Right cardiac atrium (tissue), 5 donors: ENCODE data around the gene KRT85. TPM values are rescaled to one million over a fixed set of nuclear protein-coding genes. Genes with fewer than 3 reads are reported as not detected.

Experiments
- ATAC-seq, 2 donors: fragments of 200-7000 bp; cut with Tn5 transposase; one replicate each; pipeline versions ENCODE4 v1.8.0 to v1.9.1; 2020; ENCODE audit warnings: moderate library complexity in 2 of 2, mild to moderate bottlenecking in 1 of 2
- DNase-seq, 3 donors: peaks; one replicate each; pipeline ENCODE4 v3.0.0-alpha.2; 2020
- H3K27ac ChIP-seq: one replicate; pipeline ENCODE4 v1.5.1; 2013; ENCODE audit warnings: mild to moderate bottlenecking, low read length, control low read depth, moderate library complexity
- H3K27me3 ChIP-seq: one replicate; pipeline ENCODE4 v1.6.1; 2013; ENCODE audit not compliant: control insufficient read depth, insufficient read depth
- H3K4me1 ChIP-seq: one replicate; pipeline ENCODE4 v1.6.1; 2013; ENCODE audit warnings: low read length; ENCODE audit not compliant: control insufficient read depth, insufficient read depth
- H3K4me3 ChIP-seq: one replicate; pipeline ENCODE4 v1.5.1; 2013; ENCODE audit warnings: low read length, control low read depth
- H3K9me3 ChIP-seq: one replicate; pipeline ENCODE4 v1.6.1; 2013; ENCODE audit warnings: low read length; ENCODE audit not compliant: control insufficient read depth
- WGBS: extraction: QIAGEN DNeasy Blood & Tissue Kit; methylation state at CpG from one replicate; pipeline ENCODE4 v1.1.7; 2013; 5-methylcytosine and 5-hydroxymethylcytosine counted together
- intact Hi-C, 4 donors: fragments of 100-400 bp; cut with DNase I; formaldehyde crosslinking; loops; one replicate each; pipeline versions ENCODE4 v1.11.0 to v1.14.0; 2022 to 2023
- polyA plus RNA-seq: library from polyadenylated mRNA; stranded (reverse); fragments of 200-250 nt; gene quantifications from one replicate; pipeline ENCODE4 v1.2.3, GENCODE V29; 2013
- total RNA-seq, 4 donors: library from RNA; stranded (reverse); fragmentation: NEBNext Ultra II Directional; extraction: Animal tissue kit (Norgen Biotek cat#: 25700); gene quantifications; one replicate each; pipeline ENCODE4 v1.2.1, GENCODE V29; 2021
- donor health status: healthy with polysubstance abuse.
- donor health status: DM: no; HTN: yes; CAD: no.
- donor health status: DM: no; HTN: no; CAD: no.
- donor health status: DM: no; HTN: yes; CAD: no; lungs with severe emphysema.
- donor health status: DM: yes; HTN: yes; CAD: no.

The KRT85 gene
- total and polyA plus RNA-seq, 5 donors: not detected

DNA sequence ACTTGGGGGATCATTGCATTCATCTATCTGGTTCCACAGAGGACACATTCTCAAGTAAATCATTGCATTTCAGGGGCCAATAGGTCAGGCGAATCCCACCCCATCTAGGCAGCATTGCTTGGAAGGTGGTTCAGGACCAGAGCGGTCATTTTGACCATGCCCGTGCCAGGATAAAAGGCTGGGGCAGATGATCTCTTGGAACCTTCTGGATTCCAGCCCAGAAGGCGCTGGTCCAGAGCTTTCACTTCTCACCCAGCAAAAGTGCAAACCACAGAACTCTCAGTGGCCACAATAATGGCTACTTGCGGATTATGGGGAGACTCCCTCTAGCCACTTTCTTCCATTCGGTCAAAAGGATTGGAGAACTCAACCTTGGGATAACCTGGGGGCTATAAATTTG is 595 bp upstream of the KRT85 start:
- WGBS: 84% methylated on average over 6 of the region's 6 CpGs
- DNase-seq: no peak
- intact Hi-C loops: no loop called here

DNA sequence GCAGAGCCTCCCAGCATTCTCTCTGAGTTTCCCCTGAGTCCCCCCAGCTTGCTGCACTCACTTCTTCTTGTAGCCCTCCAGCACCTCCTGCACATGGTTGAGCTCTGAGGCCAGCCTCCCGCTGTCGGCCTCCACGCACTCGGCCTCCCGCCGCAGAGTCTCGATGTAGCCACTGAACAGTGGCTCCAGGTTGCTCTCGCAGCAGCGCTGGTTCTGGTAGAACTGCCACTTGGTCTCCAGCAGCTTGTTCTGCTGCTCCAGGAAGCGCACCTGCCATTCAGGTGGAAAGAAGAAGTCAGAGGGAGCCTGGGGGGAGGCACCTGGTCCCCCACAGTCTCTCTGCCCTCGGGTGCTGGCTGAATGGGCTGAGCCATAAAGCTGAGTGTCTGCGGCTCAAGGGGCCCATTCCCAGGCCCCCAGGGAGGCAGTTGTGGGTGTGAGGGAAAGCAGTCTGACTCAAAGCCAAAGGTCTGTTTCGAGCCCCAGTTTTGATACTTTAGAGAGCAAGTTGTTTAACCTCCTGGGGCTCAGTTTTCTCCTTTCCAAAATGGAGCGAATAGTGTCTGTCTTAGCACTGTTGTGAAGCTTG is 2.3 kb downstream of the KRT85 start:
- H3K27ac ChIP-seq: no peak overlapping the region
- H3K4me1 ChIP-seq: no peaks in the 10 kb centered on the region
- no peaks in the 10 kb centered on the region for H3K9me3 ChIP-seq
- intact Hi-C loops: no loop called here
- no peak for DNase-seq
- ATAC-seq: no peak
- H3K4me3 ChIP-seq: no peak overlapping the region
- H3K27me3 ChIP-seq: no peaks in the 10 kb centered on the region
- 85% methylated on average over 14 of the region's 14 CpGs for WGBS

More for the DNA sequence above, 595 bp upstream of the KRT85 start:
- H3K4me1 ChIP-seq: no peaks in the 10 kb centered on the region
- no peak overlapping the region for H3K27ac ChIP-seq
- no peaks in the 10 kb centered on the region for H3K9me3 ChIP-seq
- no peaks in the 10 kb centered on the region for H3K27me3 ChIP-seq
- no peak for ATAC-seq
- H3K4me3 ChIP-seq: no peak overlapping the region

DNA sequence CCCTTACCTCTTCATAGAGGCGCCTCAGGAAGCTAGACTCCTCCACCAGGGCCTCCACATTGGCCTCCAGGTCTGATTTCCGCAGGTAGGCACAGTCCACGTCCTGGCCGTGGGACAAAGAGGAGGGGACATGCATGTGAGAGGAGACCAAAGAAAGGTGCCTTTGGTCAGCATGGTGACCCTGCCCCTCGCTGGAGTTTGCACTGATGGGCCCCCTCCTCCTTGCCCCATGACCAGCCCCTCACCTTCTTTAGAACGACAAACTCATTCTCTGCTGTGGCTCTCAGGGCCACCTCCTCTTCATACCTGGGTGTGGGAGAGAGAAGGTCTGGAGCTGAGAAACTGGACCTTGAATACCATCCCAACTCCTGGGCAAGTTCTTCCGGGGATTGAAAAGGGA is 3.2 kb downstream of the KRT85 start:
- Histone ChIP-seq H3K4me1 (no peaks in the 10 kb centered on the region), H3K4me3 (no peak overlapping the region), H3K9me3 (no peaks in the 10 kb centered on the region), H3K27me3 (no peaks in the 10 kb centered on the region), H3K27ac (no peak overlapping the region)
- 85% methylated on average over 7 of the region's 7 CpGs for WGBS
- intact Hi-C loops: no loop called here
- ATAC-seq: no peak
- DNase-seq: no peak

DNA sequence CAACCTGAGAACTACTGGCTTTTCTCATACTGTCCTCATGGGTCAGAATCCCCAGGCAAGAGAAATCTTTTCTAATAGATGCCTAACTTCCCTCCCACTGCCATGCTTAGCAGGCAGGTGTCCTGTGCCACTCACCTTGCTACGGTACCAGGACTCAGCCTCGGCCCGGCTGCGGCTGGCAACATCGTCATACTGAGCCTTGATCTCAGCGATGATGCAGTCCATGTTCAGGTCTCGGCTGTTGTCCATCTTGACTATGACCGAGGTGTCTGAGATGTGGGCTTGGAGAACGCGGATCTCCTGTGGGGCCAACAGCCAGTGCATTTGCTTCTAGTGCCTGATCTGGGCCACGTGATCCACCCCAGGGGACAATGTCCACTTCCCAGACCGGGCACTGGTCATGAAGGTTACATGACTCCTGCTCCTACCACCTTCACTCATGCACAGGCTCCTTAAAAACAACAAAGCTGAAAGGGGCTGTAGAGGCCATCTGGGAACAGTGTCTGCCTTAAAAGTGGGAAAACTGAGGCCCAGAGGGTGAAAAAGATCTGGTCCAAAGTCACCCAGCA is 4.1 kb downstream of the KRT85 start:
- no peak for DNase-seq
- no peaks in the 10 kb centered on the region for H3K9me3 ChIP-seq
- no peak for ATAC-seq
- no peak overlapping the region for H3K27ac ChIP-seq
- intact Hi-C loops: no loop called here
- H3K4me1 ChIP-seq: no peaks in the 10 kb centered on the region
- WGBS: 95% methylated on average over 12 of the region's 12 CpGs
- no peaks in the 10 kb centered on the region for H3K27me3 ChIP-seq
- H3K4me3 ChIP-seq: no peak overlapping the region

DNA sequence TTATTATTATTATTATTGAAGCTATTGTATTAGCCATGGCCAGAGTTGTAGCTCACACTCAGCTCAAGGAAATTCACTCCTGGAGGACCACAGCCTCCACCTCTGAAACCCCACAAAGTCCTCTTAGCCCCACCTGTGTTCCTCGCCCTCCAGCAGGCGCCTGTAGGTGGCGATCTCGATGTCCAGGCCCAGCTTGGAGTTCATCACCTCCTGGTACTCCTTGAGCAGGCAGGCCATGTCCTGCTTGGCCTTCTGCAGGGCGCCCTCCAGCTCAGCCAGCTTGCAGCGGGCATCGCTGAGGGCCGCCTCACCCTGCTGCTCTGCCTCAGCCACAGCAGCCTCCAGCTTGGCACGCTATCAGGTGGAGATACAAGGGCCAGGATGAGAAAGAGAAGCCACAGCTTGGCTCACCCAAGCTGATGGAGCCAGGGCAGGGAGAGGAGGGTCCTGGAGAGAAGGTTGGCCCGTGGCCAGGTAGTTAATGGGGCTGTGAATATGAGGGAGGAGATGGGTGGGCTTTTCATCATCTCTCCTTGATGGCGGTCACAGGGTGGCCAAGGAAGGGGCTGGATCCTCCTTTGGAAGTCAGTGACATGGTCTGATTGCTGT is 5.1 kb downstream of the KRT85 start:
- ATAC-seq (no peak), DNase-seq (no peak)
- Histone ChIP-seq H3K4me1 (no peaks in the 10 kb centered on the region), H3K4me3 (no peak overlapping the region), H3K27ac (no peak overlapping the region), H3K27me3 (no peaks in the 10 kb centered on the region), H3K9me3 (no peaks in the 10 kb centered on the region)
- 82% methylated on average over 11 of the region's 11 CpGs for WGBS
- intact Hi-C loops: no loop called here

DNA sequence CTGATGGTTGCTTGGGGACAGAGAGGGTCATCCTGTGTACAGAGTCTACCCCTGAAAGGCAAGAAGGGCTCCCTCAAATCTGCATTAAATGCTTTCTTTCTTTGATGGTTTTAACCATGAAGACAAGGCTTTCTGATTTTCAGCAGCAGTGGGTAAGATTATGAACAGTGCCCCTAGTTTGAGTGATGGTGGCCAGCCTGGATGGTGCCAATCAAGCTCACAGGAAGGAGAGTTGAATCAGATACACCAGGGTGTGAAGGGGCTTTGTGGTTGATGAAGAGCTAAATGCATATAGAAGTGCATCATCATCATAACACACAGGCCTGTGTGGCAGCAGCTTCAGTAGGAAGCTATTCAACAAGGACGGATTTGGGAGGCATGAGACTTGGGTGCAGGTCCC is 5.7 kb downstream of the KRT85 start:
- H3K9me3 ChIP-seq: no peaks in the 10 kb centered on the region
- no peaks in the 10 kb centered on the region for H3K27me3 ChIP-seq
- no peak overlapping the region for H3K4me3 ChIP-seq
- no peak for ATAC-seq
- H3K27ac ChIP-seq: no peak overlapping the region
- intact Hi-C loops: no loop called here
- no peaks in the 10 kb centered on the region for H3K4me1 ChIP-seq
- no peak for DNase-seq
- 95% methylated on average over 1 of the region's 1 CpG for WGBS

DNA sequence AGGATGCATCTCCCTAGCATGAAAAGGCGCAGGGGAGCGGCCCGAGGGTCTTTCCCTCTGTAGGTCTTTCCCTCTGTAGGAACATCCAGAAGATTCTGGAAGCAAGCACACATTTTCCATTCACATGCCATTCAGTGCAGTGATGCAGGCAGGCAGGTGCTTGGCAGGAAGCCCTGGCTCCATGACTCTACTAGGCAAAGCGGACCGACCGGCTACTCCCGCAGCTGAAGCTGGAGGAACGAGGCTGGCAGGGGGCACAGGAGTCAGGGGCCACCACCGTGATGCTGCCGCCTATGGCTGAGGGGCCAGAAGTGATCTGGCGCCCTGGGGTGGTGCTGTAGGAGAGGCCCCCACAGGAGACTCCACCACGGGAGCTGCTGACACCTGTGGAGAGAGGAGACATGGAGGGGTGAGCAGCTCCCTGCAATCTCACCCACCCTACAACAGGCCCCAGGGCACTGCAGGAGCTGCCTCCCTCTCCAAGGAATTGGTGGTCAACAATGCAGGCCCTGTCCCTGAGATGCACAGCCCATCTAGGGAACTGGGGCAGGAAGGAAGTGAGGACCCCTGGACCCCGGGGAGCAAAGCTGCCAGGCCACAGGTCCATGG is 6.5 kb downstream of the KRT85 start:
- no peaks in the 10 kb centered on the region for H3K9me3 ChIP-seq
- no peaks in the 10 kb centered on the region for H3K4me1 ChIP-seq
- intact Hi-C loops: no loop called here
- no peak overlapping the region for H3K27ac ChIP-seq
- ATAC-seq (no peak), DNase-seq (no peak)
- no peak overlapping the region for H3K4me3 ChIP-seq
- H3K27me3 ChIP-seq: no peaks in the 10 kb centered on the region
- WGBS: 84% methylated on average over 13 of the region's 13 CpGs

DNA sequence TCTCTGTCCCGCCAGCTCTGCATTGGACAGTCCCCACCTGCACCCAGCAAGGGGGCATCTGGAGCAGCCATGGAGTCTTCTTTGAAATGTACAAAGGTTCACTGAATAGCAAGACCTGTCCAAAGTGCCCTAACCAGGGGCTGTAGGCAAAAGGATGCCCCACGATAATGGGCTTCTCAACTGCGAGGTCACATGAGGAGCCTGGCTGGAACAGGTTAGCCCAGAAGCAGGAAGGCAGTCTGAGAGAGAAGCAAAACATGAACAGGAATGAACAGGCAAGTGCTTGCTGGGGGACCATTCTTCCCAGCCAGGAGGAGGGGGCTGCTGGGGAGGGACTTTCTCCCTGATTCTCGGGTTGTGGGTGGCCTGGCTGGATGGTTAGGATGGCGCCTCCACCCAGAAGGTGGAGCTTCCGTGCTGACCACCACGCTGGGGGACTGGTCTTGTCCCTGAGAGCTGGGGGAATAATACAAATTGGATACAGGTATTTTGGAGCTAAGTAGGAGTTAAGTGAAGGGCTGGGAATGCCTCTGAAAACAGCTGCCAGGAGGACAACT is 7.1 kb downstream of the KRT85 start:
- Histone ChIP-seq H3K9me3 (no peaks in the 10 kb centered on the region), H3K27ac (no peak overlapping the region), H3K4me1 (no peaks in the 10 kb centered on the region), H3K27me3 (no peaks in the 10 kb centered on the region), H3K4me3 (no peak overlapping the region)
- WGBS: 85% methylated on average over 7 of the region's 7 CpGs
- no peak for DNase-seq
- ATAC-seq: no peak
- intact Hi-C loops: no loop called here

DNA sequence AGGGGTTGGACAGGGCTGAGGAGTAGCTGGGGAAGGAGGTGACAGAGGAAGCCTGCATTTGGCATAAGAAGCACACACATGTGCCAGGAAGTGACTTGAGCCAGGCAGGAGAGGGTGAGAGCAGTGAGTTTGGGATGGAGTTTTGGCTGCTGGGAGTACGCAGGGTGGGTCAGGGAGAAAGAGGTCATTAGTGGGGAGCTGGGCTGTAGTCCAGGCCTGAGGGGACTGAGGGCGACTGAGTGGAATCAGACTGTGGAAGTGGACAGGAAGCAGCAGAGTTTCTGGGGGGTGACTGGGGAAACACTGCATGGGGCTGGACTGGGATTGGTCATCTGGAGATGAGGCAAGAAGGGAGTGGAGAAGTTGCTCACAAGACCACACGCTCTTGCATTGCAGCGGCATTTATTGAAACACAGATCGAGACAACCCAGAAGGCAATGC is 7.6 kb downstream of the KRT85 start:
- DNase-seq (no peak), ATAC-seq (no peak)
- Histone ChIP-seq H3K9me3 (no peaks in the 10 kb centered on the region), H3K4me3 (no peak overlapping the region), H3K27ac (no peak overlapping the region), H3K27me3 (no peaks in the 10 kb centered on the region), H3K4me1 (no peaks in the 10 kb centered on the region)
- 72% methylated on average over 5 of the region's 5 CpGs for WGBS
- intact Hi-C loops: no loop called here

DNA sequence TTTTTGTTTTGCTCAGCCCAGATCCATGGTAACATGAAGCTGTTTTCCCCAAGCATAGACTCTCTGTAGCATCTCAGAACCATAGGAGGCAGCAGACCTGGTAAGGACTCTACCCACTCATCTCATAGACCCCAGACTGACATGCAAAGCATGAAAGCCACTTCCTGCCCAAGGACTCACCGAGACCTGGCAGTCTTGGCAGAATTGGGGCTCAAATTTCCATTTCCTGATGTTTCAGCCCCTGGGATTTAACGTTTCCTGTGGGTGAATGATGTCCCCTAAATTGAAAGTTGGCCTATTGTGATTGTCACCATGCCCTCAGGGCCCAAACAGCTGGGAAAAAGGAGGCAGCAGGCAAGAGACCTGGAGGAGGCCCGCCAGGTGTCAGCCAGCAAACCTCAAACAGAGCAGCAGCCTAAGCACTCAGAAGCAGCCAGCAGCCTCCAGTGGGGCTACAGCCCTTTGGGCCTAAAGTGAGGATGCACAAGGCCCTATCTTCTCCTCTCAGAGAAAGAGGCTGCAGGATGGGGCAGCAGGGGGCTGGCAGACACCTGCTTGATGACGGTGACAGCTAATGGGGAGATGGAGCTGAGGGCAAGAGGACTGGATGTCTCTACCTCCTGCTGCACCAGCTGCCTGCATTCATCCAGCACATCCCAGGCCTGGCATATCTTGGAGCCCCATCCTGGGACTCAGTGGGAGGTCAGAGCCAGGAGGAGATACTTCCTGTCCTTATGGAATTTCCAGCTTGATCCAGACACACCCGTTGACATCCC is 8.5 kb downstream of the KRT85 start:
- Histone ChIP-seq H3K9me3 (no peaks in the 10 kb centered on the region), H3K4me3 (no peak overlapping the region), H3K27me3 (no peaks in the 10 kb centered on the region), H3K4me1 (no peaks in the 10 kb centered on the region), H3K27ac (no peak overlapping the region)
- DNase-seq: no peak
- intact Hi-C loops: no loop called here
- 70% methylated on average over 5 of the region's 5 CpGs for WGBS
- ATAC-seq: no peak
